Measurements from ENCODE around the gene DYNLT2.

Gene DYNLT2

GRCh38 chr6:169719117-169719516 lies 32.3 kb downstream of the DYNLT2 start:
- no peak for DNase-seq
- peaks cover 35% of the 10 kb centered on the region for H3K36me3 ChIP-seq
- no peaks in the 10 kb centered on the region for H3K9me3 ChIP-seq
- H3K4me3 ChIP-seq (ENCODE audit: low read depth, low read length): no peak overlapping the region
- peaks cover 8% of the 10 kb centered on the region; the same call in 1 of the 2 replicates for H3K4me1 ChIP-seq
- no peaks in the 10 kb centered on the region for H3K27me3 ChIP-seq
- TF ChIP-seq, protein P1, sequence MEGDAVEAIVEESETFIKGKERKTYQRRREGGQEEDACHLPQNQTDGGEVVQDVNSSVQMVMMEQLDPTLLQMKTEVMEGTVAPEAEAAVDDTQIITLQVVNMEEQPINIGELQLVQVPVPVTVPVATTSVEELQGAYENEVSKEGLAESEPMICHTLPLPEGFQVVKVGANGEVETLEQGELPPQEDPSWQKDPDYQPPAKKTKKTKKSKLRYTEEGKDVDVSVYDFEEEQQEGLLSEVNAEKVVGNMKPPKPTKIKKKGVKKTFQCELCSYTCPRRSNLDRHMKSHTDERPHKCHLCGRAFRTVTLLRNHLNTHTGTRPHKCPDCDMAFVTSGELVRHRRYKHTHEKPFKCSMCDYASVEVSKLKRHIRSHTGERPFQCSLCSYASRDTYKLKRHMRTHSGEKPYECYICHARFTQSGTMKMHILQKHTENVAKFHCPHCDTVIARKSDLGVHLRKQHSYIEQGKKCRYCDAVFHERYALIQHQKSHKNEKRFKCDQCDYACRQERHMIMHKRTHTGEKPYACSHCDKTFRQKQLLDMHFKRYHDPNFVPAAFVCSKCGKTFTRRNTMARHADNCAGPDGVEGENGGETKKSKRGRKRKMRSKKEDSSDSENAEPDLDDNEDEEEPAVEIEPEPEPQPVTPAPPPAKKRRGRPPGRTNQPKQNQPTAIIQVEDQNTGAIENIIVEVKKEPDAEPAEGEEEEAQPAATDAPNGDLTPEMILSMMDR (IDR thresholded peaks at IDR 0.05; ENCODE audit: low read depth, low read length): no peak

DNA sequence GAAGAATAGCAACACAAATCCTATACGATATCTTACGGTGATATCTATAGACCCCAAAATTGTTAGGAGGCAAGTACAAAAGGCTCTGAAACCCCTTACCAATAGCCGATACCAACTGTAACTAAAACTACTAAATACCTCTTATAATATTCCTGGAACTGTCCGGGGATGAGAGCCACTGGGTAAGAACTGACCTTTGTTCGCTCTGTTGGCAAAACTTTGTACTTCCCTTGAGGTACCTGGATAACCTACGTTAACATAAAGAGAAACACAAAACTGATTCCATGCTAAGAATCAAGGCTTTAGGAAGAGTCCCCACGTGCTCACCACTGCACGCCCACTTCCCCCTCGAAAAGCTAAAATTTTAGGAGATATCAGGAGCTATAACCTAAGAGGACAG lies 36.8 kb downstream of the DYNLT2 start:
- Histone ChIP-seq H3K9me3 (no peaks in the 10 kb centered on the region), H3K4me3 (ENCODE audit: low read depth, low read length) (no peak overlapping the region), H3K36me3 (peaks cover 49% of the 10 kb centered on the region), H3K4me1 (peaks cover 3% of the 10 kb centered on the region; the same call in 1 of the 2 replicates), H3K27me3 (no peaks in the 10 kb centered on the region)
- TF ChIP-seq, protein P1 (IDR thresholded peaks at IDR 0.05; ENCODE audit: low read depth, low read length): no peak
- DNase-seq: no peak

DNA sequence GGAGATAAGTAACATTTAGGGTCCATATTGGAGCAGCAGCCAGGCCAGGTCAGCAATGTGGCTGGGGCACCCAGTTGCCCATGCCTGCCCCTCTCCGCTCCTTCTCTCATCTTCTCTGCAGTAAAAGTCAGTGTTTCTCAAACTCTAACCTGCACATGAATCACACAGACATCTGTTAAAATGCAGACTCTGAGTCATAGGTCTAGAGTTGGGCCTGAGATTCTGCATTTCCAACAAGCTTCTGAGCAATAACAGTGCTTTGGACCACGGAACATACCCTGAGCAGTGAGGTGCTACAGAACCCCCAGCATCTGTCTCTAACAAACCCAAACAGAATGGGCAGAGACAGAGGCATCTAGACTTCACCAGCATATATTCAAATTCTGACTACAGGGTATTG lies 37.2 kb downstream of the DYNLT2 start:
- DNase-seq: no peak
- Histone ChIP-seq H3K4me3 (ENCODE audit: low read depth, low read length) (no peak overlapping the region), H3K9me3 (no peaks in the 10 kb centered on the region), H3K4me1 (peaks cover under 1% of the 10 kb centered on the region; the same call in 1 of the 2 replicates), H3K27me3 (no peaks in the 10 kb centered on the region), H3K36me3 (peaks cover 53% of the 10 kb centered on the region)
- TF ChIP-seq, protein P1 (IDR thresholded peaks at IDR 0.05; ENCODE audit: low read depth, low read length): no peak

GRCh38 chr6:169710009-169710408 lies 41.4 kb downstream of the DYNLT2 start:
- peaks cover 33% of the 10 kb centered on the region for H3K36me3 ChIP-seq
- H3K4me1 ChIP-seq: no peaks in the 10 kb centered on the region
- no peak for DNase-seq
- TF ChIP-seq, protein P1 (IDR thresholded peaks at IDR 0.05; ENCODE audit: low read depth, low read length): no peak
- no peaks in the 10 kb centered on the region for H3K27me3 ChIP-seq
- H3K9me3 ChIP-seq: no peaks in the 10 kb centered on the region
- no peak overlapping the region for H3K4me3 ChIP-seq (ENCODE audit: low read depth, low read length)

DNA sequence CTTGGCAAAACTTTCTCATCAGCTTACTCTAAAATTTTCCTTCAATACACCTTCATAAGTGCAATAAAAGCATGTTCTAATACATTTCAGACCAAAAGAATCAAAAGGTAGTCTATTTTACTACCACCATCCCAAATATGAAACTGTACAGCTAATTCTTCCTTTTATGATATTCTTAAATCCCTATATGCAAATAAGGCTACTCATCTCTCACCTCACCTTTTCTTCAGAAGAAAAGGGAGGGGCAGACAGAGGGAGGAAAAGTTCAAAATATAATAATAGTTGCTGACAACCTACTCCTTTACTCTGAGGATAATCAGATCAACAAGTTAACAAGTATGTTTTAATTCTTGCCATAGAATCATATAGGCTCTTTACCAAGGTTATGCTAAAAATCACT lies 42.1 kb downstream of the DYNLT2 start:
- Histone ChIP-seq H3K4me1 (no peaks in the 10 kb centered on the region), H3K36me3 (peaks cover 26% of the 10 kb centered on the region), H3K4me3 (ENCODE audit: low read depth, low read length) (no peak overlapping the region), H3K9me3 (no peaks in the 10 kb centered on the region), H3K27me3 (no peaks in the 10 kb centered on the region)
- TF ChIP-seq, protein P1 (IDR thresholded peaks at IDR 0.05; ENCODE audit: low read depth, low read length): no peak
- no peak for DNase-seq

DNA sequence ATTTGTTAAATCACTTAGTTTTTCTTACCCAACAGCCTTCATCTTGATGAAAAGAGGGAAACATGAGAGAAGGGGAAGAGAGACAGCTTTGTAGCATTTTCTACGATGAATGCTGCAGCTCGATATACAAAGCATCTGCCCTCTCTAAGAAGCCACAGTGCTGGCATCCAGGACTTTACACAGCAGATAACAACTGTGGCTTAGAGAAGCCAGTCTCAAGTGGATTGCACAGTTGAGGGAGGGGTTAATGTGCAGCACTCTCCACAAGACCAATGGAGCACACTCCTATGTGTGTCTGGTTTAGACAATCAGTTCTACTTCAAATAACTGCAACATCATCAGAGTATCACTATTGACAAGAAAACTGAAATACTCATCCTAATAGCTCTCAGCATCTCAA lies 43.6 kb downstream of the DYNLT2 start:
- Histone ChIP-seq H3K4me3 (ENCODE audit: low read depth, low read length) (no peak overlapping the region), H3K36me3 (peaks cover 29% of the 10 kb centered on the region), H3K9me3 (no peaks in the 10 kb centered on the region), H3K4me1 (no peaks in the 10 kb centered on the region), H3K27me3 (no peaks in the 10 kb centered on the region)
- TF ChIP-seq, protein P1 (IDR thresholded peaks at IDR 0.05; ENCODE audit: low read depth, low read length): no peak
- no peak for DNase-seq
